ENCODE data around the gene NR1H3. TPM values are rescaled to one million over a fixed set of nuclear protein-coding genes. Genes with fewer than 3 reads are reported as not detected.
A peak's percentile ranks its signal among the peaks of the same experiment; 100 is the strongest.

The NR1H3 gene
- total RNA-seq, 3 donors from 2014 or later (not counting 1 experiment from before 2014, with no cell fraction given), result 11.3 to 26.0 (median 13.5) TPM

GRCh38 chr11:47269829-47270305 is 12.1 kb downstream of the NR1H3 start, which contains the start of gene MADD:
Gene MADD, plus strand, starts transcription at chr11:47270133.
- peak within 1 kb of the TSS; percentile 76 to 87 for H3K27ac Mint-ChIP-seq
- H3K4me3 Mint-ChIP-seq, result peak within 1 kb of the TSS; percentile 92
- Histone ChIP-seq H3K4me1 (ENCODE audit: control insufficient read depth, insufficient read depth, low read length) (peaks cover 51% of the 10 kb centered on the region), H3K9me3 (ENCODE audit: control insufficient read depth, insufficient read depth, low read length) (no peaks in the 10 kb centered on the region), H3K27me3 (ENCODE audit: control insufficient read depth, insufficient read depth, low read length) (no peaks in the 10 kb centered on the region), H3K27ac (ENCODE audit: low read length) (peak within 1 kb of the TSS; percentile 94), H3K4me3 (ENCODE audit: low read length) (peak within 1 kb of the TSS; percentile 69), H3K36me3 (ENCODE audit: control insufficient read depth, insufficient read depth, low read length) (peaks cover 8% of the 10 kb centered on the region)
- ATAC-seq (peak; percentile 76 to 92 (median 80)), DNase-seq (peak; percentile 90 to 97)
- no peaks in the 10 kb centered on the region for H3K9me3 Mint-ChIP-seq
- H3K36me3 Mint-ChIP-seq, result no peaks in the 10 kb centered on the region
- H3K27me3 Mint-ChIP-seq (ENCODE audit: low read depth in 2 of 2), result no peaks in the 10 kb centered on the region
- TF ChIP-seq, protein P1, sequence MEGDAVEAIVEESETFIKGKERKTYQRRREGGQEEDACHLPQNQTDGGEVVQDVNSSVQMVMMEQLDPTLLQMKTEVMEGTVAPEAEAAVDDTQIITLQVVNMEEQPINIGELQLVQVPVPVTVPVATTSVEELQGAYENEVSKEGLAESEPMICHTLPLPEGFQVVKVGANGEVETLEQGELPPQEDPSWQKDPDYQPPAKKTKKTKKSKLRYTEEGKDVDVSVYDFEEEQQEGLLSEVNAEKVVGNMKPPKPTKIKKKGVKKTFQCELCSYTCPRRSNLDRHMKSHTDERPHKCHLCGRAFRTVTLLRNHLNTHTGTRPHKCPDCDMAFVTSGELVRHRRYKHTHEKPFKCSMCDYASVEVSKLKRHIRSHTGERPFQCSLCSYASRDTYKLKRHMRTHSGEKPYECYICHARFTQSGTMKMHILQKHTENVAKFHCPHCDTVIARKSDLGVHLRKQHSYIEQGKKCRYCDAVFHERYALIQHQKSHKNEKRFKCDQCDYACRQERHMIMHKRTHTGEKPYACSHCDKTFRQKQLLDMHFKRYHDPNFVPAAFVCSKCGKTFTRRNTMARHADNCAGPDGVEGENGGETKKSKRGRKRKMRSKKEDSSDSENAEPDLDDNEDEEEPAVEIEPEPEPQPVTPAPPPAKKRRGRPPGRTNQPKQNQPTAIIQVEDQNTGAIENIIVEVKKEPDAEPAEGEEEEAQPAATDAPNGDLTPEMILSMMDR (IDR thresholded peaks at IDR 0.05), result no peak
- intact Hi-C loops (cut with micrococcal nuclease), result loop anchor here (1.0 to 2.0 kb wide), 2 partner anchors 22 to 93 kb away; partner anchors contain the start of genes ACP2 and ARFGAP2
- H3K4me1 Mint-ChIP-seq, result peaks cover 53 to 61% of the 10 kb centered on the region in 2 donors
- under 1% methylated on average over 57 of the region's 57 CpGs for WGBS (ENCODE audit: insufficient coverage)

DNA sequence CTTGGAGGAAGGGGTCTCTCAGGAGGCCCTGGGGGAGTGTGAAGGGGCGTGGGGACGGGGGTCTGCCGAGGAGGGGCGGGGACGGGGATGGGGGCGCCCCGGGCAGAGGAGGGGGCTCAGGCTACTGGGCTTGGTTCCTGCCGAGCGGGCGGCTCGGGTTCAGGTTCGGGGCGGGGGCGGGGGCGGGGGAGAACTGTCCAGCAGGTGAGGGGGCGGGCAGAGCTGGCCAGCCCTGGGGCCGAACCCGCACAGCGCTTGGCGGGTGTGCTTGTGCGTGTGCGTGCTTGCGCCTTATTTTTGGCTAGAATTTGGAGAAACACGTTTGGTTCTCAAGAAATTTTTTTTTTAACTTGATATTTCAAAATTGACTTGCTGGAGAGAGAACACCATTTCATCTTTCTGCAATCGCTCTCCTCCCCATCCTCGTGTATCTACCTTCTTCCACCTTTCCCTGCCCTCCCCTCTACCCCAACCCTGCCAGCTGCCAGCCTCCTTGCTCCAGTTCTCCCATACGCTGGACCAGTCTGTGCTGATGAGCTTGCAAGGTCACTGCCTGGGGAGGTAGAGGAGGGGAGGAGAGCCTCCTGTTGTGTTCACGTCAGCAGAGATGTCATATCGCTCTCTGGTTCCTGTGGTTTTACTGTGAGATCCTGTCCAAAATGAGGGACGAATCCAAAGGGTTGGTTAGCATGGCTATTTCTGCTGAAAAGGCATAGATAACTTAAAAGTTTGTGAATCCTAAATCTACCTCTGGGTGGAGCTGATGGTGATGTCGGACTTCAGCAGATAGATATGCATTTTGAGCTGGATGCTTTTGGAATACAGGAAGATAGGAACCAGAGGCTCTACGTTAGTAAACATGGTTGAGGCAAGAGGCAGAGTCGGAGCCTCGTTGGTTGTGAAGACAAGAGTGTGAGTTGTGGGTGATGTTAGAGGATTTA is 12.8 kb downstream of the NR1H3 start:
- Mint-ChIP-seq H3K27ac (peak overlapping the region; percentile 76 to 87), H3K4me1 (peaks cover 48 to 56% of the 10 kb centered on the region in 2 donors), H3K27me3 (ENCODE audit: low read depth in 2 of 2) (no peaks in the 10 kb centered on the region), H3K9me3 (no peaks in the 10 kb centered on the region), H3K36me3 (no peaks in the 10 kb centered on the region), H3K4me3 (peak overlapping the region; percentile 83)
- Histone ChIP-seq H3K27me3 (ENCODE audit: control insufficient read depth, insufficient read depth, low read length) (no peaks in the 10 kb centered on the region), H3K9me3 (ENCODE audit: control insufficient read depth, insufficient read depth, low read length) (no peaks in the 10 kb centered on the region), H3K4me3 (ENCODE audit: low read length) (peak overlapping the region; percentile 69), H3K36me3 (ENCODE audit: control insufficient read depth, insufficient read depth, low read length) (peaks cover 14% of the 10 kb centered on the region), H3K4me1 (ENCODE audit: control insufficient read depth, insufficient read depth, low read length) (peaks cover 44% of the 10 kb centered on the region), H3K27ac (ENCODE audit: low read length) (peak overlapping the region; percentile 92)
- peak; percentile 34 to 43 (median 39) for ATAC-seq
- intact Hi-C loops (cut with micrococcal nuclease), result loop anchor here (1.0 to 2.0 kb wide), 2 partner anchors 56 to 94 kb away; partner anchors contain the start of genes ARFGAP2 and DDB2
- DNase-seq, result peak; percentile 53 to 71
- WGBS (ENCODE audit: insufficient coverage), result 1% methylated on average over 33 of the region's 34 CpGs
- TF ChIP-seq, protein P1 (IDR thresholded peaks at IDR 0.05), result no peak

GRCh38 chr11:47271328-47271727 is 13.5 kb downstream of the NR1H3 start:
- 44% methylated on average over 3 of the region's 4 CpGs for WGBS (ENCODE audit: insufficient coverage)
- peaks cover 54 to 63% of the 10 kb centered on the region in 2 donors for H3K4me1 Mint-ChIP-seq
- TF ChIP-seq, protein P1 (IDR thresholded peaks at IDR 0.05), result no peak
- DNase-seq (peak in 1 of 2 donors; percentile 42), ATAC-seq (peak in 1 of 3 donors; percentile 7)
- H3K4me3 Mint-ChIP-seq, result peak overlapping the region; percentile 83
- Histone ChIP-seq H3K36me3 (ENCODE audit: control insufficient read depth, insufficient read depth, low read length) (peaks cover 21% of the 10 kb centered on the region), H3K27ac (ENCODE audit: low read length) (peak overlapping the region; percentile 92), H3K4me3 (ENCODE audit: low read length) (peak overlapping the region; percentile 69), H3K9me3 (ENCODE audit: control insufficient read depth, insufficient read depth, low read length) (no peaks in the 10 kb centered on the region), H3K4me1 (ENCODE audit: control insufficient read depth, insufficient read depth, low read length) (peaks cover 39% of the 10 kb centered on the region), H3K27me3 (ENCODE audit: control insufficient read depth, insufficient read depth, low read length) (no peaks in the 10 kb centered on the region)
- no peaks in the 10 kb centered on the region for H3K9me3 Mint-ChIP-seq
- H3K27ac Mint-ChIP-seq, result peak overlapping the region; percentile 76 to 87
- no peaks in the 10 kb centered on the region for H3K36me3 Mint-ChIP-seq
- H3K27me3 Mint-ChIP-seq (ENCODE audit: low read depth in 2 of 2), result no peaks in the 10 kb centered on the region
- intact Hi-C loops (cut with micrococcal nuclease), result loop anchor here (1.0 to 2.0 kb wide), 2 partner anchors 57 to 95 kb away; partner anchors contain the start of genes ARFGAP2 and DDB2
